Stimulated activated CD4-positive, alpha-beta T cell treated with anti-CD3 and anti-CD28 coated beads, Interleukin-1b, Interleukin-23, amount 100 ng/mL, for 24 hours (primary cell): ENCODE measurements around the gene CUL4B.
"Not testable (repeated sequence)": the region's sequence is repeated elsewhere in the genome, so short reads cannot be mapped to it uniquely, and the experiment has no call there.

ENCODE experiments used
- DNase-seq, 4 experiments: peaks; one replicate each; pipeline ENCODE4 v3.0.0-alpha.2; 2020; ENCODE audit warnings: low read depth in 4 of 4, low spot score in 1 of 4

CUL4B gene

DNA sequence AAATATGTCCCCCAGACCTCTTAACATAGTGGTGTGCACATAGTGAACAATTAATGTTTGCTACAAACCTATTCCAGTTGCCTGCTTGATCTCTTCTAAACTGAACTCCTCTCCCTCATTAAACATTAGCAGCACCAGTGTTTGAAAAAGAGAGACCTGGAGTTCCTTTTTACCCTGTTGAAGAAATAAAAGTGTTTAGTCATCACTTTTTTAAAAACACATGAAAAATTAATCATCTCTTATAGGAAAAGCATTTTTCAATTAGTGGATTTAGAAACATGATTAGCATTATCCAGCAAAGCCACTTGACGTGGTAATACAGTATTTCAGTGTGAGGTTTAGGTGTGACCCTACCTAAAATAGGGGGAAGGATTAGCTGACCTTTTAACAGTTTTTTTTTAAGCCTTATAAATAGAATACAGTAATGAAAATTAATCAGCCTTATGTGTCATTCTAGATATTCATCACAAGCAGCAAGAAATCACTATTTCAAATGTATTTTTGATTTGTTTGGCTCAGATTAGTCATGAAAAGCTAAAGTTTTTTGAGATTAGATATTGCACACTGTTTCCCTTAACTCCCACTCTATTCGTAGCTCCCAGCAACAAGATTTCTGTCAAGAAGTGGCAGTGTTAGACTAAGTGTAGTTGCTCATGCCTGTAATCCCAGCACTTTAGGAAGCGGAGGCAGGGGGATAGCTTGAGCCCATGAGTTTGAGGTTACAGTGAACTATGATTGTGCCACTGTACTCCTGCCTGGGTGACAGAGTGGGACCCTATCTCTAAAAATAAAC lies 26.2 kb downstream of the CUL4B start:
- no peak for DNase-seq

DNA sequence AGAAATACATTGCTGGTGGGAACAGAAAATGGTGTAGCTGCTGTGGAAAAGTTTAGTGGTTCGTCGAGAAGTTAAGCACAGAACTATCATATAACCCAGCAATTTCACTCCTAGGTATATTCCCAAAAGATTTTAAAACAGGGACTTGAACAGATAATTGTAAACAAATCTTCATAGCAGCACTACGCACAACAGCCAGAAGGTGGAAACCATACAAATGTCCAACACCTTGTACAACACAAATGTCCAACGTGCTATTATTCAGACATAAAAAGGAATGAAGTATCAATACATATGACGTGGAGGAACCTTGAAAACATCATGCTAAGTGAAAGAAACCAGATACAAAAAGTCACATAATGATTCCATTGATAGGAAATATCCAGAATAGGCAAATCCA lies 37.9 kb downstream of the CUL4B start:
- no peak for DNase-seq

DNA sequence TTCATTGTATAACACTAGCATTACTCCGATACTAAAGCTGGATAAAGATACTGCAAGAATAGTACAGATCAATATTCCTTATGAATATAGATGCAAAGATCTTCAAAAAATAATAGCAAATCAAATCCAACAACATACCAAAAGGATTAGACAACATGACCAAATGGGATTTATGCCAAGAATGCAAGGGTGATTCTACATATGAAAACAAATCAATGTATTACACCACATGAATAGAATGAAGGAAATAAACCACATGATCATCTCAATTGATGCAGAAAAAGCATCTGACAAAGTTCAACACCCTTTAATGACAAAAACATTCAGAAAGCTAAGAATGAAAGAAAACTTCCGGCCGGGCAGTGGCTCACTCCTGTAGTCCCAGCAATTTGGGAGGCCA lies 42.8 kb downstream of the CUL4B start:
- no peak for DNase-seq

DNA sequence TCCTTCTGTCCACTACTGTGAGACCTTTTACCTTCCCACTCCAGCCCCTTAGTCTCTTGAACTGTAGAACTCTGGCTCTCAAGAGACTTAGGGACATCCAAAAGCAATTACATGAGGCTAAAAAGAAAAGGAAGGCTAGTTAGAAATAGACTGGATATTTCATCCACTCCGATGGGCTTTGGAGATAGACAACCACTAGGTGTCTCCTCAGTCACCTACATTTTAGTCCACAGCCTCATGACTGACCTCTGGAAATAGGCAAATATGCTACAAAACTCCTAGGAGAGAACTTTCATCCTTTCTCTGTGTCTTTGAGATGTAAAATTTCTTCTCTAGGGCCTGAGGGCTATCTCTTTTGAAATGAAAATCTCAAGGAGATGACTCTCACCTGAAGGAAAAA lies 46.5 kb downstream of the CUL4B start:
- no peak for DNase-seq

DNA sequence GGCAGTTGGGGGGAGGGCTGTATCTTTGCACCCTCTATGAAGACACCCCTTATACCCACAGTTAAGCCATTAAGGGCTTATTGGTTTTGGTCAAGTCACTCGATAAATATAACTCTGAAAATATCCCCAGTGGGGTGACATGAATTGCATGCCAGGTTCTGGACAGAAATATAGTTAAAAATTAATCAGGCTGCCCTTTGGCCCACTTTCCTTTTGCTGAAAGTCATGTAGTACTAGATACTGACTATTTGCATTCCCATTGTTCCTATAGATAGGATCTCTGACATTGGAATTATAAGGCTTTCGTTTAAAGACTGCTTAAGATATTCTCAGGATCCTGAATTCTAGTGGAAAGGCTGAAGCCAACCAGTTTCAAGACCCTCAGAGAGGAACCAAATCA lies 48.1 kb downstream of the CUL4B start:
- no peak for DNase-seq

DNA sequence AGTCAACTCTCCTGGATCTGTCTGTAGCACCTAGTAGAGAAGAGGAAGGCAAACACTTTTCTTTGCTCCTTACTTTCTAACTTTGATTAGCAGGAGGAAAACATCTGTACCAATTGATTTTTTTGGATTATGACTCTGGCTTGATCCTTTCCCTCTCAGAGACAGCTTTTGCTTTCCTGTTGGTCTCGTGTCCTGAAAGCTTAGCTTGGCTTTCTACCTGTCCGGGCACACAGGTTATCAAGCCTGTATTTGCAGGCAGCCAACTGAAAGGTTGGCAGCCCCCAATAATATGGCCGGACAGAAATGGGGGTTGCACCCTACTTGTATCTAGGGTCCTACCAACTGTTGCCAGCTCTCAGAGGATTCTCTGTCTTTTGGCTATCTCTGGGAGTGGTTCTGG lies 48.5 kb downstream of the CUL4B start:
- no peak for DNase-seq

DNA sequence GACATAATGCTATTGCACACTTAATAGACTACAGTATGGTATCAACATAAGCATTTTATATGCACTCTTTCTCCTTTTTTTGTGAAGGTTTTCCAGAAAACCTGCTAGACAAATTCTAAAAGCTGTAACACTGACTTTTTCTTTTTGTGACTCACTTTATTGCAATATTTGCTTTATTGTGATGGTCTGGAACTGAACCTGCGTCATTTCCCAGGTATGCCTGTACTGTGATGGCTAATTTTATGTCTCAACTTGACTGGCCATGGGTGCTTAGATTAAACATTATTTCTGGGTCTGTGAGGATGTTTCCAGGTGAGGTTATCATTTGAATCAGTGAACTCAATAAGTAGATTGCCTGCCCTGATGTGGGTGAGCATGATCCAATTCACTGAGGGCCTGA lies 56.2 kb downstream of the CUL4B start:
- DNase-seq = no peak

DNA sequence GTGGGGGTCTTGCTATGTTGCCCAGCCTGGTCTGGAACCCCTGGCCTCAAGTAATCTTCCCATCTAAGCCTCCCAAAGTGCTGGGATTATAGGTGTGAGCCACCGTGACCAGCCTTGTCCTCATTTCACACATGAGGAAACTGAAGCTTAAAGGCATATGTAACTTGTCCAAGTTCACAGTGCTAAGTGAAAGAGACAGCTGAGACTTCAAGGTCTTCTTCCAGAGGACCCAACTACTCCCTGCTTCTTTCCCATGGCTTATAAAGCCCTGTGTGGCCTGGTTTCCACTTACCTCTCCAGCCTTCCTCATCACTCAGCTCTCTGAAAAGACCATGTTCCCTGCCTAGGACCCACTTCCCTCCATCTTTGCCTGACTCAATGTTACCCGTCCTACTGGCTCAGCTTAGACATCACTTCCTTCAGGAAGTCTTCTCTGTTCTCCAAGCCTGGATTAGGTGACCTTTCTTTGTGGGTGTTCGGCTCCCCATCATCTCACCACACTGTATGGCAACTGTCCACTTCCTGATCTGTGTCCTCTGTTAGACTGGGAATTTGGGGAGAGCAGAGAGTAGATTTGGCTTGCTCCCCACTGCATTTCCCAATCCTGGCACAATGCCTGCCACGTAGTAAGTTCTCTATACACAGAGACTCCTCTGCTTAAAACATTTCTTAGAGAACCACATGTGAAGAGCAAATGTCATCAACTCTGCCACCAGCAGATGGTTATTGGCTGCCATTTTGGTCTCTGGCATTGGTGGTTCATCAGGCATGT lies 61.3 kb downstream of the CUL4B start:
- no peak for DNase-seq

DNA sequence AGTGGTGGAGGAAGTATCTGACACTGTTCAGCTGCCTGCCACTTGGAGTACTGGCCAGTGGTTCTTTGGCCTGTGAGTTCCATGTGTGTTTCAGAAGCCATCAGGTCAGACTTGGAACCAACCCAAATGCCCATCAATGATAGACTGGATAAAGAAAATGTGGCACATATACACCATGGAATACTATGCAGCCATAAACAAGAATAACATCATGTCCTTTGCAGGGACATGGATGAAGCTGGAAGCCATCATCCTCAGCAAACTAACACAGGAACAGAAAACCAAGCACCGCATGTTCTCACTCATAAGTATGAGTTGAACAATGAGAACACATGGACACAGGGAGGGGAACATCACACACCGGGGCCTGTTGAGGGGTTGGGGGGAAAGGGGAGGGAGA lies 70.6 kb downstream of the CUL4B start:
- DNase-seq = not testable (repeated sequence)

DNA sequence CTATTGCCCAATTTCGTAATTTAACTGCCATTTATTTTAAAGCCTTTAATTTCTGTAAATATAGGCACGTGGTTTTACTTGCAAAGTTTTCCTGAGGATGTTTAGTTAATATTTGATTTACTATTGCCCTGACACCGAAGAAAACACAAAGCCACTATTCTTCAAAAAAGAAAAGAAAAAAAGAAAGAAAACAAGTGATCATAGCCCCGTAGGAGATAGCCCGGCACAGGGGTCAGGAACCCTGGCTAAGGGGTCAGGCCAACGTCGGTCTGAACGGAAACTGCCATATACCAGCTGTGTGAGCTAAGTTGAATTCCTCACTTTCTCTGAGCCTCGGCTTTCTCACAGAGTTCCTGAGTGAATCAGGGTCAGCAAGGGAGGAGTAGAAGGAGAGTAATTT lies 74.0 kb downstream of the CUL4B start:
- DNase-seq = no peak

DNA sequence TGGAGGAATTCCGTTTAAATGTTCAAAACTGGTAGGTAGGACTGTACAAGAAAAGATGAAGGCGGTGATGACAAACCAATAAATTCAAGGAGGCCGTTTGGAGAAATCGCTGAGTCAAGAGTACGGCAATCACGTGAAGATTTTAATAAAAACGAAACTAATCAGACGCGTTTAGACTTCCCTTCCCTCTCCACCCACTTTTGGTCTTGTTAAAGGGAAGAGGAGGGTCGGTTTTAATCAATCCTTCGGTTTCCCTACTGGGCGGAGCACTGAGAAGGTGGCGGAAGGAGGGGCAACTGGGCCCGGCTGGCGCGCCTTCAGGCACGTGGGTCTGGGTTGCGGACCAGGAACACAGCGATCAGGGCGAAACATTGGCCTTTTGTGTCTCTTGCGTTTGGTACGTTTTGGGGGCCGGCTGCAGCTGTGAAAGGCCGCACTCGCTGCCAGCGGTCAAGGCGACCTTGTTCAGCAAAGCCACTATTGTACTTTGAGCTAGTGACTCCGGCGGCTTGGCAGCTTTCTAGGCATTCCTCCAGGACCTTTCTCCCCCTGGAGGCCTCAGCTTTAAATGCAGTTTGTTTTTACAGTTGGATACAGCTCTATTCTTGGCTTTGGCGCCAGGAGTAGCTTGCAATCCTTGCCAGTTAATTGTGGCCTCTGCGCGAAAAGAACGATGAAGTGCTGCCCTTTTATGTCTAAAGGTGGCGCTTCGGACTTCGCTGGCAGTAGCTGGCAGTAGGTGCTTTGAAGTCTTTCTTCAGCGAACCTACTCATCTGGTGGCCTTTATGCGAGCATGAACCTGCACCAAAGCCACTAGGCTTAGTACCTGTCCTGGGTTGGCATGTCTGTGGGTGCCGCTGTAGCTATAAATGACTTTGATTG lies 74.9 kb downstream of the CUL4B start:
- DNase-seq = peak in 2 of 4 experiments; percentile 18 to 27

DNA sequence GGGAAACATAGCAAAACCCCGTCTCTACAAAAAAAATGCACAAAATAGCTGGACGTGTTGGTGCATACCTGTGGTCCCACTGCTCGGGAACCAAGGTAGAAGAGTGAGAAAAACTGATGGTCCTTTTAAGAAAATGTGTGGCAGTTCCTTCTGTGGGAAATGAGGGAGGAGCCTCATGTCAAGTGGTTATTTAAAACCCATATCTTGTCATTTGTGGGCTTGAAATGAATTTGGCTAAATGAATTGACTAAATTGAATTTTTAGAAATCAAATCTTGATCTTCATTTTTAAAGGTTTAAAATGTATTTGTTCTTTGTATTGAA lies 75.5 kb downstream of the CUL4B start:
- no peak for DNase-seq

DNA sequence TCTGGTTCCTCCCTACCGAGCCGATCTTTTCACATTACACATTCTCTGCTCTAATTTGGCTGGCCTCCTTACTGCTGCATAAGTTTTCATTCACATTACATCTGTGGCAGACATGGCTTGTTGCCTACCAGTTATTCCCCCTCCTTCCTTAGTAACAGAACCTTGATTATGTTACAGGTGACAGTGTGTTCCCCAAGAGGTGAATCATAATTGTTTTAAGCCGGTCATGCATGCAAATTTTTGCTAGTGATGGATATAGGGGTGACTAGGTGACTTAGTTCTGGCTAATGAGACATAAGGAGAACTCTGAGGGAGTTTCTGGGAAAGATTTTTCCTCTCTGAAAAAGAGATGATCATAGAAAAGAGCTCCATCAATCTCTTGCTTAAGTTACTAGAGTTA lies 83.3 kb downstream of the CUL4B start:
- DNase-seq = no peak

DNA sequence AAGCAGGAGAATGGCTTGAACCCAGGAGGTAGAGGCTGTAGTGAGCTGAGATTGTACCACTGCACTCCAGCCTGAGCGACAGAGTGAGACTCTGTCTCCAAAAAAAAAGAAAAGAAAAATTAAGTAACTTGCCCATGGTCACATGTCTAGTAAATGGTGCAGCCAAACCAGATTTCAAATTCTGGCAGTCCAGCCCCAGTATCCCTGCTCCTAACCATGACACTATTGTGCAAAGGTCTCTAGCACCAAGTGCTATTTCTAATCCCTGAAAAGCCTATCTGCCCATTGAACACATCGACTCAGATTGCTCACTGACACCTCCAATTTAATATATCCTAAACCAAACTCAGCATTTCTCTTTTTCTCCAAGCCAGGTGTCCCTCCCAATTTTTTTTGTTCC lies 84.0 kb downstream of the CUL4B start:
- DNase-seq = no peak

DNA sequence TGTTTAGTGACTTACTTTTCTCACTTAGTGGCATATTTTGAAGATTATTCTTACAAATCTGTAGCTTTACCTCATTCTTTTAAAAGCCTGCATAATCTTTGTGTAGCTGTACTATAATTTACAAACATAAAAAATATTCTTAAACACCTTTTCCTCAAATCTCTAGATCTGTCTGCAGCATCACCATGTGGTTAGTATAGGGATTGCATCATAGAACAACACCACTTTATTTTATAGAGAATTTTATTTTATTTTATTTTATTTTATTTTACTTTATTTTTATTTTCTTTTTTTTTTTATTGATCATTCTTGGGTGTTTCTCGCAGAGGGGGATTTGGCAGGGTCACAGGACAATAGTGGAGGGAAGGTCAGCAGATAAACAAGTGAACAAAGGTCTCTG lies 85.3 kb downstream of the CUL4B start:
- DNase-seq = not testable (repeated sequence)
